Cardiac muscle cell (in vitro differentiated cells and primary cell): ENCODE measurements around the gene EPN2. TPM values are rescaled to one million over a fixed set of nuclear protein-coding genes. Genes with fewer than 3 reads are reported as not detected.

Experiments used
- DNase-seq, 2 donors: peaks; one replicate each; pipeline versions ENCODE4 v3.0.0 to v3.0.0-alpha.2; 2010 to 2017; ENCODE audit warnings: low read depth in 1 of 2, low spot score in 1 of 2
- H3K27ac ChIP-seq: fragments of 200-600 bp; sonication (generic); 2 replicates; pipeline ENCODE4 v1.5.1; 2016
- H3K27me3 ChIP-seq: fragments of 200-600 bp; sonication (generic); 2 replicates; pipeline ENCODE4 v1.6.0; 2016; ENCODE audit warnings: control low read depth
- H3K36me3 ChIP-seq: fragments of 200-600 bp; sonication (generic); 2 replicates; pipeline ENCODE4 v1.5.1; 2016; ENCODE audit warnings: control low read depth
- H3K4me1 ChIP-seq: fragments of 200-600 bp; sonication (generic); 2 replicates; pipeline ENCODE4 v1.8.1; 2017; ENCODE audit warnings: low read depth, mild to moderate bottlenecking, mixed run types
- H3K4me3 ChIP-seq: fragments of 200-600 bp; sonication (generic); 2 replicates; pipeline ENCODE4 v1.5.1; 2016; ENCODE audit warnings: mild to moderate bottlenecking
- H3K9me3 ChIP-seq: fragments of 200-600 bp; sonication (generic); 2 replicates; pipeline ENCODE4 v1.5.1; 2017; ENCODE audit warnings: low read depth, mild to moderate bottlenecking, control low read depth
- CTCF ChIP-seq: IDR thresholded peaks from 2 replicates; pipeline ENCODE4 v1.5.1; 2012; ENCODE audit warnings: low read depth, mild to moderate bottlenecking, low read length
- polyA plus RNA-seq: library from polyadenylated mRNA; unstranded; fragments of >200 nt; fragmentation: Nextera tagmentation; extraction: Ambion mirVana; gene quantifications from 2 replicates; pipeline ENCODE4 v1.2.1, GENCODE V29; 2016
- total RNA-seq: library from RNA; depleted of rRNA; stranded (reverse); fragments of >200 nt; gene quantifications from 2 replicates; pipeline ENCODE4 v1.2.3, GENCODE V29; 2016

EPN2 gene
- total and polyA plus RNA-seq, 2 experiments from 2014 or later = 43.5 to 45.5 TPM

- no peak for TF ChIP-seq CTCF
- no peaks in the 10 kb centered on the region for H3K9me3 ChIP-seq
- no peak overlapping the region for H3K4me3 ChIP-seq
- H3K27me3 ChIP-seq = no peaks in the 10 kb centered on the region
- no peaks in the 10 kb centered on the region for H3K36me3 ChIP-seq
- H3K4me1 ChIP-seq = peaks cover 4% of the 10 kb centered on the region
- DNase-seq = no peak
- H3K27ac ChIP-seq = no peak overlapping the region
Observed at GRCh38 chr17:19304751-19305150, 67.6 kb downstream of the EPN2 start.

GRCh38 chr17:19305256-19305655 is 68.1 kb downstream of the EPN2 start:
- no peak for TF ChIP-seq CTCF
- Histone ChIP-seq H3K4me1 (peaks cover 5% of the 10 kb centered on the region), H3K36me3 (no peaks in the 10 kb centered on the region), H3K9me3 (no peaks in the 10 kb centered on the region), H3K4me3 (no peak overlapping the region), H3K27ac (no peak overlapping the region), H3K27me3 (no peaks in the 10 kb centered on the region)
- no peak for DNase-seq

- DNase-seq = no peak
- H3K27ac ChIP-seq = no peak overlapping the region
- H3K36me3 ChIP-seq = no peaks in the 10 kb centered on the region
- TF ChIP-seq CTCF = no peak
- no peaks in the 10 kb centered on the region for H3K9me3 ChIP-seq
- no peaks in the 10 kb centered on the region for H3K27me3 ChIP-seq
- H3K4me3 ChIP-seq = no peak overlapping the region
- peaks cover 5% of the 10 kb centered on the region for H3K4me1 ChIP-seq
Observed at GRCh38 chr17:19305761-19306159, 68.6 kb downstream of the EPN2 start.

- Histone ChIP-seq H3K36me3 (no peaks in the 10 kb centered on the region), H3K4me1 (peaks cover 5% of the 10 kb centered on the region), H3K4me3 (no peak overlapping the region), H3K9me3 (no peaks in the 10 kb centered on the region), H3K27ac (no peak overlapping the region), H3K27me3 (no peaks in the 10 kb centered on the region)
- DNase-seq = no peak
- no peak for TF ChIP-seq CTCF
Observed at GRCh38 chr17:19306160-19307111, 69.3 kb downstream of the EPN2 start.

GRCh38 chr17:19307521-19307920 is 70.4 kb downstream of the EPN2 start:
- no peak for TF ChIP-seq CTCF
- H3K4me1 ChIP-seq = peaks cover 5% of the 10 kb centered on the region
- no peaks in the 10 kb centered on the region for H3K27me3 ChIP-seq
- H3K27ac ChIP-seq = no peak overlapping the region
- no peak overlapping the region for H3K4me3 ChIP-seq
- no peaks in the 10 kb centered on the region for H3K9me3 ChIP-seq
- DNase-seq = no peak
- H3K36me3 ChIP-seq = no peaks in the 10 kb centered on the region
